Measurements from ENCODE around the gene MYBL2. TPM values are rescaled to one million over a fixed set of nuclear protein-coding genes. Genes with fewer than 3 reads are reported as not detected.

The MYBL2 gene
- total RNA-seq, 1 donor from 2014 or later = 3.1 TPM

GRCh38 chr20:43728686-43729255 lies 61.9 kb downstream of the MYBL2 start:
- peaks cover 0 to 11% (median 9%) of the 10 kb centered on the region in 3 donors for H3K27me3 ChIP-seq (ENCODE audit: control insufficient read depth in 3 of 3, insufficient read depth in 3 of 3, low read length in 3 of 3)
- H3K36me3 ChIP-seq (ENCODE audit: control insufficient read depth in 3 of 3, insufficient read depth in 3 of 3, low read length in 3 of 3) = no peaks in the 10 kb centered on the region
- no peak overlapping the region for H3K4me3 ChIP-seq (ENCODE audit: low read length in 3 of 3)
- no peaks in the 10 kb centered on the region for H3K4me1 ChIP-seq (ENCODE audit: control insufficient read depth in 3 of 3, insufficient read depth in 3 of 3, low read length in 3 of 3)
- H3K9ac ChIP-seq (ENCODE audit: low read depth in 1 of 3, low read length in 3 of 3) = no peak overlapping the region
- no peaks in the 10 kb centered on the region for H3K9me3 ChIP-seq (ENCODE audit: control insufficient read depth in 3 of 3, low read length in 3 of 3)
- no peak overlapping the region for H3K27ac ChIP-seq (ENCODE audit: low read depth, low read length)

GRCh38 chr20:43731469-43731868 lies 64.6 kb downstream of the MYBL2 start:
- Histone ChIP-seq H3K4me3 (ENCODE audit: low read length in 3 of 3) (no peak overlapping the region), H3K27ac (ENCODE audit: low read depth, low read length) (no peak overlapping the region), H3K4me1 (ENCODE audit: control insufficient read depth in 3 of 3, insufficient read depth in 3 of 3, low read length in 3 of 3) (no peaks in the 10 kb centered on the region), H3K9ac (ENCODE audit: low read depth in 1 of 3, low read length in 3 of 3) (no peak overlapping the region), H3K36me3 (ENCODE audit: control insufficient read depth in 3 of 3, insufficient read depth in 3 of 3, low read length in 3 of 3) (no peaks in the 10 kb centered on the region), H3K9me3 (ENCODE audit: control insufficient read depth in 3 of 3, low read length in 3 of 3) (no peaks in the 10 kb centered on the region), H3K27me3 (ENCODE audit: control insufficient read depth in 3 of 3, insufficient read depth in 3 of 3, low read length in 3 of 3) (peaks cover 0 to 9% (median 8%) of the 10 kb centered on the region in 3 donors)

- no peaks in the 10 kb centered on the region for H3K9me3 ChIP-seq (ENCODE audit: control insufficient read depth in 3 of 3, low read length in 3 of 3)
- no peak overlapping the region for H3K4me3 ChIP-seq (ENCODE audit: low read length in 3 of 3)
- no peaks in the 10 kb centered on the region for H3K36me3 ChIP-seq (ENCODE audit: control insufficient read depth in 3 of 3, insufficient read depth in 3 of 3, low read length in 3 of 3)
- H3K9ac ChIP-seq (ENCODE audit: low read depth in 1 of 3, low read length in 3 of 3) = no peak overlapping the region
- H3K27me3 ChIP-seq (ENCODE audit: control insufficient read depth in 3 of 3, insufficient read depth in 3 of 3, low read length in 3 of 3) = peaks cover 0 to 9% (median 8%) of the 10 kb centered on the region in 3 donors
- no peaks in the 10 kb centered on the region for H3K4me1 ChIP-seq (ENCODE audit: control insufficient read depth in 3 of 3, insufficient read depth in 3 of 3, low read length in 3 of 3)
- no peak overlapping the region for H3K27ac ChIP-seq (ENCODE audit: low read depth, low read length)
Observed at GRCh38 chr20:43731927-43732326, 65.0 kb downstream of the MYBL2 start.

GRCh38 chr20:43736588-43737158 lies 69.8 kb downstream of the MYBL2 start:
- H3K36me3 ChIP-seq (ENCODE audit: control insufficient read depth in 3 of 3, insufficient read depth in 3 of 3, low read length in 3 of 3) = no peaks in the 10 kb centered on the region
- H3K9ac ChIP-seq (ENCODE audit: low read depth in 1 of 3, low read length in 3 of 3) = no peak overlapping the region
- peaks cover 0 to 6% (median 5%) of the 10 kb centered on the region in 3 donors for H3K27me3 ChIP-seq (ENCODE audit: control insufficient read depth in 3 of 3, insufficient read depth in 3 of 3, low read length in 3 of 3)
- H3K27ac ChIP-seq (ENCODE audit: low read depth, low read length) = no peak overlapping the region
- H3K4me3 ChIP-seq (ENCODE audit: low read length in 3 of 3) = no peak overlapping the region
- no peaks in the 10 kb centered on the region for H3K4me1 ChIP-seq (ENCODE audit: control insufficient read depth in 3 of 3, insufficient read depth in 3 of 3, low read length in 3 of 3)
- H3K9me3 ChIP-seq (ENCODE audit: control insufficient read depth in 3 of 3, low read length in 3 of 3) = no peaks in the 10 kb centered on the region

GRCh38 chr20:43737925-43738324 lies 71.0 kb downstream of the MYBL2 start:
- no peak overlapping the region for H3K27ac ChIP-seq (ENCODE audit: low read depth, low read length)
- no peak overlapping the region for H3K9ac ChIP-seq (ENCODE audit: low read depth in 1 of 3, low read length in 3 of 3)
- no peak overlapping the region for H3K4me3 ChIP-seq (ENCODE audit: low read length in 3 of 3)
- H3K9me3 ChIP-seq (ENCODE audit: control insufficient read depth in 3 of 3, low read length in 3 of 3) = no peaks in the 10 kb centered on the region
- H3K4me1 ChIP-seq (ENCODE audit: control insufficient read depth in 3 of 3, insufficient read depth in 3 of 3, low read length in 3 of 3) = no peaks in the 10 kb centered on the region
- H3K36me3 ChIP-seq (ENCODE audit: control insufficient read depth in 3 of 3, insufficient read depth in 3 of 3, low read length in 3 of 3) = no peaks in the 10 kb centered on the region
- H3K27me3 ChIP-seq (ENCODE audit: control insufficient read depth in 3 of 3, insufficient read depth in 3 of 3, low read length in 3 of 3) = peaks cover 0 to 2% (median 0%) of the 10 kb centered on the region in 3 donors

- no peak overlapping the region for H3K27ac ChIP-seq (ENCODE audit: low read depth, low read length)
- no peaks in the 10 kb centered on the region for H3K36me3 ChIP-seq (ENCODE audit: control insufficient read depth in 3 of 3, insufficient read depth in 3 of 3, low read length in 3 of 3)
- H3K4me3 ChIP-seq (ENCODE audit: low read length in 3 of 3) = no peak overlapping the region
- peaks cover 0 to 10% (median 7%) of the 10 kb centered on the region in 3 donors for H3K27me3 ChIP-seq (ENCODE audit: control insufficient read depth in 3 of 3, insufficient read depth in 3 of 3, low read length in 3 of 3)
- H3K4me1 ChIP-seq (ENCODE audit: control insufficient read depth in 3 of 3, insufficient read depth in 3 of 3, low read length in 3 of 3) = no peaks in the 10 kb centered on the region
- H3K9me3 ChIP-seq (ENCODE audit: control insufficient read depth in 3 of 3, low read length in 3 of 3) = no peaks in the 10 kb centered on the region
- no peak overlapping the region for H3K9ac ChIP-seq (ENCODE audit: low read depth in 1 of 3, low read length in 3 of 3)
Observed at GRCh38 chr20:43739148-43739749, 72.3 kb downstream of the MYBL2 start.

- Histone ChIP-seq H3K4me1 (ENCODE audit: control insufficient read depth in 3 of 3, insufficient read depth in 3 of 3, low read length in 3 of 3) (no peaks in the 10 kb centered on the region), H3K36me3 (ENCODE audit: control insufficient read depth in 3 of 3, insufficient read depth in 3 of 3, low read length in 3 of 3) (no peaks in the 10 kb centered on the region), H3K27ac (ENCODE audit: low read depth, low read length) (no peak overlapping the region), H3K9ac (ENCODE audit: low read depth in 1 of 3, low read length in 3 of 3) (no peak overlapping the region), H3K4me3 (ENCODE audit: low read length in 3 of 3) (no peak overlapping the region), H3K9me3 (ENCODE audit: control insufficient read depth in 3 of 3, low read length in 3 of 3) (no peaks in the 10 kb centered on the region), H3K27me3 (ENCODE audit: control insufficient read depth in 3 of 3, insufficient read depth in 3 of 3, low read length in 3 of 3) (peaks cover 0 to 16% (median 14%) of the 10 kb centered on the region in 3 donors)
Observed at GRCh38 chr20:43740642-43741041, 73.7 kb downstream of the MYBL2 start.

- Histone ChIP-seq H3K36me3 (ENCODE audit: control insufficient read depth in 3 of 3, insufficient read depth in 3 of 3, low read length in 3 of 3) (no peaks in the 10 kb centered on the region), H3K27ac (ENCODE audit: low read depth, low read length) (no peak overlapping the region), H3K27me3 (ENCODE audit: control insufficient read depth in 3 of 3, insufficient read depth in 3 of 3, low read length in 3 of 3) (peaks cover 5 to 18% (median 12%) of the 10 kb centered on the region in 3 donors), H3K4me3 (ENCODE audit: low read length in 3 of 3) (no peak overlapping the region), H3K4me1 (ENCODE audit: control insufficient read depth in 3 of 3, insufficient read depth in 3 of 3, low read length in 3 of 3) (no peaks in the 10 kb centered on the region), H3K9me3 (ENCODE audit: control insufficient read depth in 3 of 3, low read length in 3 of 3) (no peaks in the 10 kb centered on the region), H3K9ac (ENCODE audit: low read depth in 1 of 3, low read length in 3 of 3) (no peak overlapping the region)
Observed at GRCh38 chr20:43744151-43744611, 77.3 kb downstream of the MYBL2 start.

GRCh38 chr20:43744966-43745730 lies 78.2 kb downstream of the MYBL2 start:
- Histone ChIP-seq H3K36me3 (ENCODE audit: control insufficient read depth in 3 of 3, insufficient read depth in 3 of 3, low read length in 3 of 3) (no peaks in the 10 kb centered on the region), H3K4me3 (ENCODE audit: low read length in 3 of 3) (no peak overlapping the region), H3K9me3 (ENCODE audit: control insufficient read depth in 3 of 3, low read length in 3 of 3) (no peaks in the 10 kb centered on the region), H3K27me3 (ENCODE audit: control insufficient read depth in 3 of 3, insufficient read depth in 3 of 3, low read length in 3 of 3) (peaks cover 5 to 22% (median 16%) of the 10 kb centered on the region in 3 donors), H3K9ac (ENCODE audit: low read depth in 1 of 3, low read length in 3 of 3) (no peak overlapping the region), H3K4me1 (ENCODE audit: control insufficient read depth in 3 of 3, insufficient read depth in 3 of 3, low read length in 3 of 3) (no peaks in the 10 kb centered on the region), H3K27ac (ENCODE audit: low read depth, low read length) (no peak overlapping the region)
